ENCODE results near the gene NT5DC3.

DNA sequence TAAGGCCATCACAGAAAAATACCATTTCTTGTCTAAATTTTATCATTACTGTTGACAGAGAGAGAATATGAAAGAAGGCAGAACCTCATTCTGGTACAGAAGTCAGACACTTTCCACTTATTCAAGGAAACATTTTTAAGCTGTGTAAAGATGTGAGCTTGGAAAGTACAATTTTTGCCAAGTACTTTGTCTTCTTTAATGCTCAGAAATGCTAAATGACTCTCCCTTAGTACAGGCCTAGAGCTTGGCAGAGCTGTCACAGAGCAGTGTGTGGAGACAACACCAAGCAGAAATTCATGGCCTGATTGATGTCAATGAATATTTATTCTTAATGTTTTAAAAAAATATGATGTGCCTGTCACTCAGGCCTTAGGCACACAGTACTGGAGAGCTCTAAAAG, 20.7 kb downstream of the NT5DC3 start:
- TF ChIP-seq, protein P1, sequence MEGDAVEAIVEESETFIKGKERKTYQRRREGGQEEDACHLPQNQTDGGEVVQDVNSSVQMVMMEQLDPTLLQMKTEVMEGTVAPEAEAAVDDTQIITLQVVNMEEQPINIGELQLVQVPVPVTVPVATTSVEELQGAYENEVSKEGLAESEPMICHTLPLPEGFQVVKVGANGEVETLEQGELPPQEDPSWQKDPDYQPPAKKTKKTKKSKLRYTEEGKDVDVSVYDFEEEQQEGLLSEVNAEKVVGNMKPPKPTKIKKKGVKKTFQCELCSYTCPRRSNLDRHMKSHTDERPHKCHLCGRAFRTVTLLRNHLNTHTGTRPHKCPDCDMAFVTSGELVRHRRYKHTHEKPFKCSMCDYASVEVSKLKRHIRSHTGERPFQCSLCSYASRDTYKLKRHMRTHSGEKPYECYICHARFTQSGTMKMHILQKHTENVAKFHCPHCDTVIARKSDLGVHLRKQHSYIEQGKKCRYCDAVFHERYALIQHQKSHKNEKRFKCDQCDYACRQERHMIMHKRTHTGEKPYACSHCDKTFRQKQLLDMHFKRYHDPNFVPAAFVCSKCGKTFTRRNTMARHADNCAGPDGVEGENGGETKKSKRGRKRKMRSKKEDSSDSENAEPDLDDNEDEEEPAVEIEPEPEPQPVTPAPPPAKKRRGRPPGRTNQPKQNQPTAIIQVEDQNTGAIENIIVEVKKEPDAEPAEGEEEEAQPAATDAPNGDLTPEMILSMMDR (conservative IDR thresholded peaks at IDR 0.05; ENCODE audit: low read length) = no peak
- TF ChIP-seq EZH2phosphoT487 (IDR thresholded peaks at IDR 0.05; ENCODE audit: borderline replicate concordance, low read depth, low read length) = no peak

All from OCI-LY7 (cell line).